ENCODE measurements around the gene ZNF254. TPM values are rescaled to one million over a fixed set of nuclear protein-coding genes. Genes with fewer than 3 reads are reported as not detected.
A peak's percentile ranks its signal among the peaks of the same experiment; 100 is the strongest.

ZNF254 gene
- total RNA-seq, 1 experiment from 2014 or later: 12.5 TPM

DNA sequence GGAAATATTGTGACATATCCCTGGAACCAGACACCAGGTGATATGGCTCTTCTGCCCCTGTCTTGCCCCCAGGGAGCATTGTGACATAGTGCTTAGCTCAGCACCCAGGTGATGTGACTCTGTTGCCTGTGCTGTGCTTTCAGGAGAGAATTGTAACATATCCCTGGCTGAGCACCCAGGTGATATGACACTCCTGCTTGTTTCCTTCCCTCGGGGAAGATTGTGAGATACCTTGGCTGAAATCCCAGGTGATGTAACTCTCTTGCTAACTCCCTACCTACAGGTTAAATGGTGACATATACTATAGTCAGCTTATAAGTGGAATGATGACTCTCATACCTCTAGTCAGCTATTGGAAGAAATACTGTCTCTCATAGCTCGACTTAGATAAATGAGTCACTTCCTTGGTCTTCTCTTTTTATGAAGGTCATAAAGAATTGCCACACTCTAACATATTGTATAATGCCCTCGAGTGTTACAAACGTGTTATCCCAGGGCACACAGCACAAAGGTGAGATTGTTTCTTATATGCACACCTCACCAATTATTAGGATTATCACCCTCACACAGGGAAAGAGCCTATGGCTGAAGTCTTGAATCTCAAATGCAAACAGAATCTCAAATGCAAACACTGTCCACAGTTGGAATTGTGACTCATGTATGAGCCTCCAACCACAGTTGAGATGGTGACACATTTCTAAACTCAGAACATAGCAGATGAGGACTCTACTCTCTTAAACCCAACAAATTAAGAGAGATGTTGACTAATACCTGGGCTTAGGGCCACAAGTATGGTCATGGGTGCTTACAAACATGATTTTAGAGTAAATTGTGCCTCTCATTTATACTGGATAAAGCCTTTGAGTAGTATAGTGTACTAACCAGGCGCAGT is 32.7 kb upstream of the ZNF254 start:
- H3K79me2 ChIP-seq (ENCODE audit: low read depth): no peaks in the 10 kb centered on the region
- no TSS peak for BruUV-seq (replicated peaks)
- H3K36me3 ChIP-seq (ENCODE audit: low read depth): peaks cover 69% of the 10 kb centered on the region
- DNase-seq: peak; percentile 55 to 96
- no peaks in the 10 kb centered on the region for H3K9me2 ChIP-seq (ENCODE audit: insufficient read depth)
- no peak overlapping the region for H2AFZ ChIP-seq
- H3F3A ChIP-seq (ENCODE audit: insufficient read depth, low read depth): peaks cover 41% of the 10 kb centered on the region
- peak overlapping the region; percentile 21; the same call in 1 of the 2 replicates for H3K4me2 ChIP-seq
- TF ChIP-seq, protein P1, sequence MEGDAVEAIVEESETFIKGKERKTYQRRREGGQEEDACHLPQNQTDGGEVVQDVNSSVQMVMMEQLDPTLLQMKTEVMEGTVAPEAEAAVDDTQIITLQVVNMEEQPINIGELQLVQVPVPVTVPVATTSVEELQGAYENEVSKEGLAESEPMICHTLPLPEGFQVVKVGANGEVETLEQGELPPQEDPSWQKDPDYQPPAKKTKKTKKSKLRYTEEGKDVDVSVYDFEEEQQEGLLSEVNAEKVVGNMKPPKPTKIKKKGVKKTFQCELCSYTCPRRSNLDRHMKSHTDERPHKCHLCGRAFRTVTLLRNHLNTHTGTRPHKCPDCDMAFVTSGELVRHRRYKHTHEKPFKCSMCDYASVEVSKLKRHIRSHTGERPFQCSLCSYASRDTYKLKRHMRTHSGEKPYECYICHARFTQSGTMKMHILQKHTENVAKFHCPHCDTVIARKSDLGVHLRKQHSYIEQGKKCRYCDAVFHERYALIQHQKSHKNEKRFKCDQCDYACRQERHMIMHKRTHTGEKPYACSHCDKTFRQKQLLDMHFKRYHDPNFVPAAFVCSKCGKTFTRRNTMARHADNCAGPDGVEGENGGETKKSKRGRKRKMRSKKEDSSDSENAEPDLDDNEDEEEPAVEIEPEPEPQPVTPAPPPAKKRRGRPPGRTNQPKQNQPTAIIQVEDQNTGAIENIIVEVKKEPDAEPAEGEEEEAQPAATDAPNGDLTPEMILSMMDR (conservative IDR thresholded peaks at IDR 0.05): no peak
- no peak for TF ChIP-seq EZH2 (IDR thresholded peaks at IDR 0.05; ENCODE audit: low read depth)
- intact Hi-C loops (cut with micrococcal nuclease; ENCODE audit: unreplicated experiment): no loop called here
- peaks cover 35% of the 10 kb centered on the region for H3K9me3 ChIP-seq (ENCODE audit: insufficient read depth, low read depth)
- peak overlapping the region; percentile 73 for H3K27ac ChIP-seq
- no peaks in the 10 kb centered on the region for H4K20me1 ChIP-seq (ENCODE audit: insufficient read depth)
- no peak overlapping the region for H3K4me3 ChIP-seq
- ChIA-PET CTCF (no interaction called here), POLR2A (ENCODE audit: unreplicated experiment) (interaction anchor here (0.6 to 1.0 kb wide), 3 partner anchors 15 to 97 kb away, joined by 3 to 7 read pairs (median 3); no protein-coding TSS in a partner anchor)
- H3K27me3 ChIP-seq (ENCODE audit: insufficient read depth, low read depth): no peaks in the 10 kb centered on the region
- peaks cover 34% of the 10 kb centered on the region for H3K4me1 ChIP-seq (replicated peaks; ENCODE audit: insufficient read depth)

DNA sequence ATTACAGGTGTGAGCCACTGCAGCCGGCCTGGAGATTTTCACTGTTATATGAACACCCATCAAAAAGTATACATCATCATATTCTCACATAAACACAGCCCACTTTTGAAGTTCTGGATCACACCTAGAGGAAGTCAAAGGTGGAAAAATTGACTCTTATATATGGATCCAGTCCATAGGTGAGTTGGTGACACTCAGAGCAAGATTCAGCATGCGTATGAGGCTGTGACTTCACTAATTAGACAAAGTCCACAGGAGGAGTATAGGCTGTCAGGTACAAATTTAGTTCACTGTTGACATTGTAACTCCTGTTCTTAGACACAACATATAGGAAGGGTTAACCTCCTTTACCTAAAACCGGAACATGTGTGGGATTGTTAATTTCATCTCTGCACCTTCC is 31.4 kb upstream of the ZNF254 start:
- TF ChIP-seq, protein P1 (conservative IDR thresholded peaks at IDR 0.05): no peak
- no peak for TF ChIP-seq EZH2 (IDR thresholded peaks at IDR 0.05; ENCODE audit: low read depth)
- Histone ChIP-seq H3K9me3 (ENCODE audit: insufficient read depth, low read depth) (peaks cover 35% of the 10 kb centered on the region), H3K79me2 (ENCODE audit: low read depth) (no peaks in the 10 kb centered on the region), H4K20me1 (ENCODE audit: insufficient read depth) (no peaks in the 10 kb centered on the region), H3K4me1 (replicated peaks; ENCODE audit: insufficient read depth) (peaks cover 42% of the 10 kb centered on the region), H3K4me2 (no peak overlapping the region), H3K4me3 (no peak overlapping the region), H3K9me2 (ENCODE audit: insufficient read depth) (no peaks in the 10 kb centered on the region), H3K36me3 (ENCODE audit: low read depth) (peaks cover 65% of the 10 kb centered on the region), H2AFZ (no peak overlapping the region), H3K27ac (peak overlapping the region; percentile 73), H3K27me3 (ENCODE audit: insufficient read depth, low read depth) (no peaks in the 10 kb centered on the region), H3F3A (ENCODE audit: insufficient read depth, low read depth) (peaks cover 52% of the 10 kb centered on the region)
- BruUV-seq (replicated peaks): no TSS peak
- ChIA-PET POLR2A (ENCODE audit: unreplicated experiment) (no interaction called here), CTCF (no interaction called here)
- DNase-seq: no peak
- intact Hi-C loops (cut with micrococcal nuclease; ENCODE audit: unreplicated experiment): no loop called here

DNA sequence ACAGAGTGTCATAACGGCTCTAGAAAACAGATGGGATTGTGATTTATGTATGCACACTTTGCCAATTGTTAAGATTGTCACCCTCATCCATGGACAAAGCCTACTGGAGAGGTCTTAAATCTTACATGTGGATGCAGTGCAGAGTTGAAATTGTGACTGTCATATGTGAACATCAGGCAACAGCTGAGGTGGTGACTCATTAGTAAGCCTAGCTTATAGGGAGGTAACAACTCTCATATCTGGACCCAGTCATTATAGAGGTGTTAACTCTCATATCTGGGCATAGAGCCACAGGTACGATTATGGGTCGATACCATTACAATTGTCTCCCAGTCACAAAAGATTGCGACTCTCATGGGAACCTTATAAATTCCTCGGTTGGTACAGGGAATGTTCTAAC is 29.8 kb upstream of the ZNF254 start:
- DNase-seq: no peak
- POLR2A ChIA-PET (ENCODE audit: unreplicated experiment): no interaction called here
- CTCF ChIA-PET: no interaction called here
- TF ChIP-seq, protein P1 (conservative IDR thresholded peaks at IDR 0.05): no peak
- TF ChIP-seq EZH2 (IDR thresholded peaks at IDR 0.05; ENCODE audit: low read depth): no peak
- intact Hi-C loops (cut with micrococcal nuclease; ENCODE audit: unreplicated experiment): no loop called here
- H3K4me2 ChIP-seq: no peak overlapping the region
- no peaks in the 10 kb centered on the region for H3K9me2 ChIP-seq (ENCODE audit: insufficient read depth)
- no peaks in the 10 kb centered on the region for H3K79me2 ChIP-seq (ENCODE audit: low read depth)
- no peak overlapping the region for H3K4me3 ChIP-seq
- peaks cover 57% of the 10 kb centered on the region for H3K36me3 ChIP-seq (ENCODE audit: low read depth)
- peaks cover 31% of the 10 kb centered on the region for H3K9me3 ChIP-seq (ENCODE audit: insufficient read depth, low read depth)
- H3K27me3 ChIP-seq (ENCODE audit: insufficient read depth, low read depth): no peaks in the 10 kb centered on the region
- no peaks in the 10 kb centered on the region for H4K20me1 ChIP-seq (ENCODE audit: insufficient read depth)
- no TSS peak for BruUV-seq (replicated peaks)
- H3K4me1 ChIP-seq (replicated peaks; ENCODE audit: insufficient read depth): peaks cover 49% of the 10 kb centered on the region
- H3F3A ChIP-seq (ENCODE audit: insufficient read depth, low read depth): peaks cover 58% of the 10 kb centered on the region
- H2AFZ ChIP-seq: no peak overlapping the region
- no peak overlapping the region for H3K27ac ChIP-seq

Data from PC-9 (cell line).